AG04450 (cell line): ENCODE data around the gene MTURN. TPM values are rescaled to one million over a fixed set of nuclear protein-coding genes. Genes with fewer than 3 reads are reported as not detected.

ENCODE experiments used
- CTCF ChIA-PET: fragments of 300-600, 350-600 bp; formaldehyde crosslinking; extraction: SDS; loops from one replicate; lab custom pipeline; 2022; ENCODE audit warnings: antibody characterized with exemption, inconsistent platforms; lab: Charles Lee
- POLR2A ChIA-PET: fragments of 350-600 bp; formaldehyde crosslinking; extraction: SDS; loops from one replicate; lab custom pipeline; 2021; ENCODE audit warnings: antibody characterized with exemption, inconsistent platforms; lab: Yijun Ruan, JAX
- DNase-seq: peaks from one replicate; pipeline ENCODE4 v3.0.0-alpha.2; 2011; ENCODE audit warnings: low read depth, low spot score
- H3K27ac ChIP-seq: one replicate; pipeline ENCODE4 v1.5.1; 2012; ENCODE audit warnings: low read depth, low read length, control low read depth
- H3K27me3 ChIP-seq: one replicate; pipeline ENCODE4 v1.6.0; 2012; ENCODE audit warnings: low read length; ENCODE audit not compliant: control insufficient read depth, insufficient read depth
- H3K4me3 ChIP-seq: 2 replicates; pipeline ENCODE4 v1.5.1; 2011; ENCODE audit warnings: mild to moderate bottlenecking, low read depth, low read length, control low read depth
- H3K9me3 ChIP-seq: 2 replicates; pipeline ENCODE4 v1.5.1; 2012; ENCODE audit warnings: low read length; ENCODE audit not compliant: control insufficient read depth, insufficient read depth
- CTCF ChIP-seq: IDR thresholded peaks from 2 replicates; pipeline ENCODE4 v1.5.1; 2011; ENCODE audit warnings: low read depth, low read length, control low read depth, inconsistent platforms
- polyA plus RNA-seq: library from polyadenylated mRNA; depleted of rRNA; stranded (reverse); fragments of >200 nt; gene quantifications from 2 replicates; pipeline ENCODE4 v1.2.3, GENCODE V29; 2011

The MTURN gene
- polyA plus RNA-seq, 1 experiment: 6.7 TPM

- CTCF ChIA-PET: interaction anchor here (1.0 to 1.7 kb wide), 2 partner anchors 10 to 392 kb away, joined by 3 to 4 read pairs; no protein-coding TSS in a partner anchor
- H3K9me3 ChIP-seq: no peaks in the 10 kb centered on the region
- POLR2A ChIA-PET: no interaction called here
- no peak overlapping the region for H3K27ac ChIP-seq
- no peak overlapping the region for H3K4me3 ChIP-seq
- TF ChIP-seq CTCF: no peak
- DNase-seq: no peak
- H3K27me3 ChIP-seq: no peaks in the 10 kb centered on the region
These were observed 37.1 kb downstream of the MTURN start for GRCh38 chr7:30171766-30172447.

- DNase-seq: no peak
- Histone ChIP-seq H3K9me3 (no peaks in the 10 kb centered on the region), H3K4me3 (no peak overlapping the region), H3K27me3 (no peaks in the 10 kb centered on the region), H3K27ac (no peak overlapping the region)
- ChIA-PET POLR2A (interaction anchor here (1.0 kb wide), 1 partner anchor 112 kb away, joined by 3 read pairs; the partner anchor contains the start of gene ZNRF2), CTCF (no interaction called here)
- no peak for TF ChIP-seq CTCF
These were observed 37.7 kb downstream of the MTURN start for GRCh38 chr7:30172451-30172850.

- POLR2A ChIA-PET: interaction anchor here (1.0 kb wide), 1 partner anchor 111 kb away, joined by 3 read pairs; the partner anchor contains the start of gene ZNRF2
- CTCF ChIA-PET: interaction anchor here (2.4 kb wide), 1 partner anchor 9 kb away, joined by 10 read pairs; no protein-coding TSS in a partner anchor
- Histone ChIP-seq H3K27ac (no peak overlapping the region), H3K27me3 (no peaks in the 10 kb centered on the region), H3K9me3 (no peaks in the 10 kb centered on the region), H3K4me3 (no peak overlapping the region)
- DNase-seq: peak; percentile 83
- TF ChIP-seq CTCF: peak; percentile 42
These were observed 38.5 kb downstream of the MTURN start for GRCh38 chr7:30173058-30173897.

- no peak for TF ChIP-seq CTCF
- no peaks in the 10 kb centered on the region for H3K27me3 ChIP-seq
- no peak overlapping the region for H3K4me3 ChIP-seq
- ChIA-PET CTCF (interaction anchor here (1.8 to 2.4 kb wide), 2 partner anchors 11 to 389 kb away, joined by 4 to 10 read pairs; no protein-coding TSS in a partner anchor), POLR2A (no interaction called here)
- no peaks in the 10 kb centered on the region for H3K9me3 ChIP-seq
- no peak overlapping the region for H3K27ac ChIP-seq
- no peak for DNase-seq
These were observed 40.4 kb downstream of the MTURN start for GRCh38 chr7:30175180-30175579.
